OCI-LY7 (cell line): ENCODE results near the gene CA10. TPM values are rescaled to one million over a fixed set of nuclear protein-coding genes. Genes with fewer than 3 reads are reported as not detected.

Source experiments
- BruUV-seq: library from RNA; stranded (reverse); fragments of 400-500 nt; replicated peaks from 2 replicates; lab custom pipeline; 2021; lab: Mats Ljungman, UMichigan
- CTCF ChIA-PET: fragments of 300-600 bp; sonication (Branson Sonifier 250); formaldehyde crosslinking; loops from one replicate; lab custom pipeline; 2022; ENCODE audit warnings: antibody characterized with exemption; ENCODE audit not compliant: unreplicated experiment; lab: Charles Lee
- POLR2A ChIA-PET: fragments of 300-600 bp; sonication (Branson Sonifier 250); formaldehyde crosslinking; loops from one replicate; lab custom pipeline; 2022; ENCODE audit warnings: antibody characterized with exemption; lab: Charles Lee
- DNase-seq: peaks from one replicate; pipeline ENCODE4 v3.0.0-alpha.2; 2015; ENCODE audit warnings: low spot score
- H2AFZ ChIP-seq: fragments of 200-600 bp; sonication (generic), shearing (Covaris generic); 2 replicates; pipeline ENCODE4 v1.6.1; 2014; ENCODE audit warnings: mild to moderate bottlenecking, antibody characterized with exemption, low read length, moderate library complexity
- H3K27ac ChIP-seq: fragments of 200-600 bp; sonication (generic); 2 replicates; pipeline ENCODE4 v1.5.1; 2014; ENCODE audit warnings: mixed run types, low read depth, mild to moderate bottlenecking, moderate library complexity, low read length, inconsistent platforms; ENCODE audit not compliant: poor library complexity, severe bottlenecking
- H3K36me3 ChIP-seq: fragments of 200-600 bp; sonication (generic); 2 replicates; pipeline ENCODE4 v1.6.1; 2014; ENCODE audit warnings: mild to moderate bottlenecking, antibody characterized with exemption, low read length, moderate library complexity, mixed read lengths; ENCODE audit not compliant: insufficient read depth
- H3K4me1 ChIP-seq: fragments of 200-600 bp; sonication (generic); 2 replicates; pipeline ENCODE4 v1.5.1; 2014; ENCODE audit warnings: mild to moderate bottlenecking, low read length; ENCODE audit not compliant: insufficient read depth, poor library complexity, severe bottlenecking
- H3K4me2 ChIP-seq: fragments of 200-600 bp; sonication (generic); 2 replicates; pipeline ENCODE4 v1.6.1; 2014; ENCODE audit warnings: mild to moderate bottlenecking, low read length
- H3K4me3 ChIP-seq: fragments of 200-600 bp; sonication (generic); 2 replicates; pipeline ENCODE4 v1.5.1; 2014; ENCODE audit warnings: mild to moderate bottlenecking, low read depth, low read length; ENCODE audit not compliant: poor library complexity, severe bottlenecking
- H3K79me2 ChIP-seq: fragments of 200-600 bp; sonication (generic); 2 replicates; pipeline ENCODE4 v1.6.1; 2016; ENCODE audit warnings: low read depth, mild to moderate bottlenecking, low read length, moderate library complexity, mixed read lengths; ENCODE audit not compliant: insufficient read depth
- H3K9me2 ChIP-seq: fragments of 200-600 bp; sonication (generic); 2 replicates; pipeline ENCODE4 v1.6.1; 2016; ENCODE audit warnings: mild to moderate bottlenecking, low read length, mixed read lengths; ENCODE audit not compliant: insufficient read depth
- H3K9me3 ChIP-seq: fragments of 200-600 bp; sonication (generic); 2 replicates; pipeline ENCODE4 v1.6.1; 2014; ENCODE audit warnings: mild to moderate bottlenecking, mixed run types, low read length, mixed read lengths
- H4K20me1 ChIP-seq: fragments of 200-600 bp; sonication (generic); 2 replicates; pipeline ENCODE4 v1.6.1; 2014; ENCODE audit warnings: mild to moderate bottlenecking, antibody characterized with exemption, low read length, moderate library complexity, mixed read lengths; ENCODE audit not compliant: insufficient read depth
- CTCF ChIP-seq: fragments of 200-600 bp; sonication (generic); conservative IDR thresholded peaks from 2 replicates; pipeline ENCODE4 v1.5.1; 2014; ENCODE audit warnings: mild to moderate bottlenecking, antibody characterized with exemption, low read length, moderate library complexity, mixed read lengths
- EZH2phosphoT487 ChIP-seq: fragments of 200-600 bp; sonication (generic); IDR thresholded peaks from 2 replicates; pipeline ENCODE4 v1.6.1; 2018; ENCODE audit warnings: low read depth, borderline replicate concordance, mild to moderate bottlenecking, mixed run types, antibody characterized with exemption, low read length, moderate library complexity, mixed read lengths
- intact Hi-C: fragments of 100-400 bp; cut with micrococcal nuclease; formaldehyde crosslinking; loops from one replicate; pipeline ENCODE4 v1.10.0; 2022; ENCODE audit not compliant: unreplicated experiment
- total RNA-seq, 2 experiments: library from RNA; depleted of rRNA in 1 of 2; stranded (reverse); fragments of >200 nt in 1 of 2; shearing (Covaris generic) in 1 of 2; gene quantifications; 2 replicates each; pipeline ENCODE4 v1.2.3, GENCODE V29; 2014 to 2022

The CA10 gene
- total RNA-seq, 2 experiments from 2014 or later, result not detected

GRCh38 chr17:51805185-51805584 is 353.3 kb downstream of the CA10 start:
- CTCF ChIA-PET, result no interaction called here
- no peaks in the 10 kb centered on the region for H3K79me2 ChIP-seq
- no peaks in the 10 kb centered on the region for H3K9me2 ChIP-seq
- TF ChIP-seq EZH2phosphoT487 (no peak), CTCF (no peak)
- no peak overlapping the region for H2AFZ ChIP-seq
- no peaks in the 10 kb centered on the region for H4K20me1 ChIP-seq
- no peak overlapping the region for H3K27ac ChIP-seq
- H3K4me2 ChIP-seq, result no peak overlapping the region
- no peak for DNase-seq
- H3K36me3 ChIP-seq, result no peaks in the 10 kb centered on the region
- no peaks in the 10 kb centered on the region for H3K9me3 ChIP-seq
- no TSS peak for BruUV-seq
- H3K4me1 ChIP-seq, result no peaks in the 10 kb centered on the region
- POLR2A ChIA-PET, result no interaction called here
- intact Hi-C loops, result no loop called here
- no peak overlapping the region for H3K4me3 ChIP-seq

- no peak overlapping the region for H3K27ac ChIP-seq
- intact Hi-C loops, result no loop called here
- BruUV-seq, result no TSS peak
- no peak for TF ChIP-seq EZH2phosphoT487
- no peak for TF ChIP-seq CTCF
- no peaks in the 10 kb centered on the region for H4K20me1 ChIP-seq
- CTCF ChIA-PET, result no interaction called here
- DNase-seq, result no peak
- H3K79me2 ChIP-seq, result no peaks in the 10 kb centered on the region
- no peaks in the 10 kb centered on the region for H3K36me3 ChIP-seq
- no peaks in the 10 kb centered on the region for H3K9me2 ChIP-seq
- no peaks in the 10 kb centered on the region for H3K9me3 ChIP-seq
- H3K4me3 ChIP-seq, result no peak overlapping the region
- H3K4me2 ChIP-seq, result no peak overlapping the region
- no peaks in the 10 kb centered on the region for H3K4me1 ChIP-seq
- POLR2A ChIA-PET, result interaction anchor here (0.7 kb wide), 1 partner anchor 70 kb away, joined by 4 read pairs; no protein-coding TSS in a partner anchor
- no peak overlapping the region for H2AFZ ChIP-seq
Observed at GRCh38 chr17:51803161-51803560, 355.4 kb downstream of the CA10 start.

- CTCF ChIA-PET, result no interaction called here
- no TSS peak for BruUV-seq
- Histone ChIP-seq H3K27ac (no peak overlapping the region), H2AFZ (no peak overlapping the region), H3K4me2 (no peak overlapping the region), H3K9me3 (no peaks in the 10 kb centered on the region), H3K4me1 (no peaks in the 10 kb centered on the region), H3K79me2 (no peaks in the 10 kb centered on the region), H3K4me3 (no peak overlapping the region), H3K9me2 (no peaks in the 10 kb centered on the region), H3K36me3 (no peaks in the 10 kb centered on the region), H4K20me1 (no peaks in the 10 kb centered on the region)
- intact Hi-C loops, result no loop called here
- no peak for DNase-seq
- POLR2A ChIA-PET, result interaction anchor here (0.7 kb wide), 2 partner anchors 71 to 1736 kb away, joined by 3 to 4 read pairs; no protein-coding TSS in a partner anchor
- no peak for TF ChIP-seq CTCF
Observed at GRCh38 chr17:51802544-51802943, 356.0 kb downstream of the CA10 start.
